Measurements from ENCODE around the gene MARCKSL1.

GRCh38 chr1:32365445-32365844 is 29.4 kb upstream of the MARCKSL1 start:
- TF ChIP-seq EZH2 (IDR thresholded peaks at IDR 0.05; ENCODE audit: insufficient read depth, low read length) (no peak), CTCF (IDR thresholded peaks at IDR 0.05; ENCODE audit: insufficient read depth, low read depth, low read length) (no peak)
